ENCODE results near the gene NAV1. TPM values are rescaled to one million over a fixed set of nuclear protein-coding genes. Genes with fewer than 3 reads are reported as not detected.

The NAV1 gene
- total and polyA plus RNA-seq, 9 of the 15 experiments (the other 6 are each of a cell fraction or from before 2014, with no cell fraction given): 0.91 to 16.8 (median 3.2) TPM

DNA sequence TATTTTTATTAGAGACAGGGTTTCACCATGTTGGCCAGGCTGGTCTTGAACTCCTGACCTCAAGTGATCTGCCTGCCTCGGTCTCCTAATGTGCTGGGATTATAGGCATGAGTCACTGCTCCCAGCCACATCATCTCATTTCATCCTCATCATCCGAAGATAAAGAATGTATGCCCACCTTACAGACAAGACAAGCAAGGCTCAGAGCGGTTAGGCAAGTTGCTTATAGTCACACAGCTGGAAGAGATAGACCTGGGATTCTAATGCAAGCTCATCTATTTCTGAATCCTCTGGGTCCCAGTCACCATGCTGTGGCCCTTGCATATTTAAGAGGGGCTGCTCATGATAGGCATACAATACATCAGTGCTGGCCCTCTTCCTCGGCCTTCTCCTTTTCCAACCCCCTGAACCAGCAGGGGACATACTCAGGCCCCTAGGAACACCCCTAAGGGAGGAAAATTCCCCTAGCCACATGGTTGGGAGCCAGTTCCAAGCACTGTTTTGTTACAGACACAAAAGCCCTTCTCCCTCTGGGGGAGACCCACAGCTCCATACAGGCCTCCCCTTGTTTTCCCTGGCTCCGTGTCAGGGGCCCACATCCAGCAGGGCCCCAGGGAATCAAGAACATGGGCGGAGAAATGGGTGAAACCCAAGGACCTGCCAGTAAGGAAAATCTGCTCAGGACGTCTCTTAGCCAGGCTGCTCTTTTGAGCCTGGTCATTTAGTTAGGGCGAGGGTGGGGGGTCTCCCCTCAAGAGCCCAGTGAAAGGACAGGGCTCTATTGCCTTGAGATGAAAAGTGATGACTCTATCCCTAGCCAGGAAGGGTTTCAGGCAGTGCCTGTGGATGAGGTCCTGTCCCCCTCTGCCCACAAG, 38.9 kb upstream of the NAV1 start (continued):
- peak; percentile 73 for TF ChIP-seq RBM25 (IDR thresholded peaks at IDR 0.05; ENCODE audit: low read depth, low read length, severe bottlenecking)
- 0 out of 2 replicates have a peak, but pooled peaks have one; percentile 31 for TF ChIP-seq PRMT5 (CRISPR knock-in tag; IDR thresholded peaks at IDR 0.05)
- no peak for TF ChIP-seq ARID1B (IDR thresholded peaks at IDR 0.05)
- TF ChIP-seq, protein P1, sequence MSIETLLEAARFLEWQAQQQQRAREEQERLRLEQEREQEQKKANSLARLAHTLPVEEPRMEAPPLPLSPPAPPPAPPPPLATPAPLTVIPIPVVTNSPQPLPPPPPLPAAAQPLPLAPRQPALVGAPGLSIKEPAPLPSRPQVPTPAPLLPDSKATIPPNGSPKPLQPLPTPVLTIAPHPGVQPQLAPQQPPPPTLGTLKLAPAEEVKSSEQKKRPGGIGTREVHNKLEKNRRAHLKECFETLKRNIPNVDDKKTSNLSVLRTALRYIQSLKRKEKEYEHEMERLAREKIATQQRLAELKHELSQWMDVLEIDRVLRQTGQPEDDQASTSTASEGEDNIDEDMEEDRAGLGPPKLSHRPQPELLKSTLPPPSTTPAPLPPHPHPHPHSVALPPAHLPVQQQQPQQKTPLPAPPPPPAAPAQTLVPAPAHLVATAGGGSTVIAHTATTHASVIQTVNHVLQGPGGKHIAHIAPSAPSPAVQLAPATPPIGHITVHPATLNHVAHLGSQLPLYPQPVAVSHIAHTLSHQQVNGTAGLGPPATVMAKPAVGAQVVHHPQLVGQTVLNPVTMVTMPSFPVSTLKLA (conservative IDR thresholded peaks at IDR 0.05): no peak
- TF ChIP-seq, protein P2, sequence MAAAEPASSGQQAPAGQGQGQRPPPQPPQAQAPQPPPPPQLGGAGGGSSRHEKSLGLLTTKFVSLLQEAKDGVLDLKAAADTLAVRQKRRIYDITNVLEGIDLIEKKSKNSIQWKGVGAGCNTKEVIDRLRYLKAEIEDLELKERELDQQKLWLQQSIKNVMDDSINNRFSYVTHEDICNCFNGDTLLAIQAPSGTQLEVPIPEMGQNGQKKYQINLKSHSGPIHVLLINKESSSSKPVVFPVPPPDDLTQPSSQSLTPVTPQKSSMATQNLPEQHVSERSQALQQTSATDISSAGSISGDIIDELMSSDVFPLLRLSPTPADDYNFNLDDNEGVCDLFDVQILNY (CRISPR knock-in tag; IDR thresholded peaks at IDR 0.05): no peak
- TF ChIP-seq U2AF1 (optimal IDR thresholded peaks at IDR 0.05; ENCODE audit: low read depth, low read length): no peak

DNA sequence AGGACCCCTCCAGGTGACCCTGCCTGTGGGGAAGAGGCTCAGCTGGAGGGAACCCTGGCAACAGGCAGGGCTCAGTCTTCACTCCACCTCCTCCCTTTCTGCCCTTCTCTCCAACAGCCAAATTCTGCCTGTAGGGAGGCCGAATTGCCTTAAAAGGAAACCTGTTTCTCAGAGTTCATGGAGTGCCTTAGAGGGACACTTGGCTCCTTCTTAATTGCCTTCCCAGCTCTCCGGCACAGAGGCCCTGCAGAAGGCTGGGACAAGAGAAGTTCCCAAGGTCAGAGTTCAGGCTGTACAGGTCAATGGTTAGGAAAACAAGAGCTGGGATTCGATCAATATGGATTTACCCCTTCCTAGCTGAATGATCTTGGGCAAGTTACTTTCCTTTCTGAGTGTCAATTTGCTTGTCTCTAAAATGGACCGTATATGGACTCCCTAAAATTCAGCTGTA, 38.2 kb upstream of the NAV1 start:
- H3K9me1 ChIP-seq (ENCODE audit: control insufficient read depth, insufficient read depth, low read length): no peaks in the 10 kb centered on the region
- TF ChIP-seq, protein P3, sequence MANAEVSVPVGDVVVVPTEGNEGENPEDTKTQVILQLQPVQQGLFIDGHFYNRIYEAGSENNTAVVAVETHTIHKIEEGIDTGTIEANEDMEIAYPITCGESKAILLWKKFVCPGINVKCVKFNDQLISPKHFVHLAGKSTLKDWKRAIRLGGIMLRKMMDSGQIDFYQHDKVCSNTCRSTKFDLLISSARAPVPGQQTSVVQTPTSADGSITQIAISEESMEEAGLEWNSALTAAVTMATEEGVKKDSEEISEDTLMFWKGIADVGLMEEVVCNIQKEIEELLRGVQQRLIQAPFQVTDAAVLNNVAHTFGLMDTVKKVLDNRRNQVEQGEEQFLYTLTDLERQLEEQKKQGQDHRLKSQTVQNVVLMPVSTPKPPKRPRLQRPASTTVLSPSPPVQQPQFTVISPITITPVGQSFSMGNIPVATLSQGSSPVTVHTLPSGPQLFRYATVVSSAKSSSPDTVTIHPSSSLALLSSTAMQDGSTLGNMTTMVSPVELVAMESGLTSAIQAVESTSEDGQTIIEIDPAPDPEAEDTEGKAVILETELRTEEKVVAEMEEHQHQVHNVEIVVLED (CRISPR knock-in tag; IDR thresholded peaks at IDR 0.05): no peak
- TF ChIP-seq NR2C2 (CRISPR knock-in tag; IDR thresholded peaks at IDR 0.05) (no peak), NR2C2 (tag; IDR thresholded peaks at IDR 0.05) (0 out of 2 replicates have a peak, but pooled peaks have one; percentile 29), NR2C1 (IDR thresholded peaks at IDR 0.05) (no peak; the same call in 1 of the 2 replicates), NR2C1 (tag; IDR thresholded peaks at IDR 0.05) (0 out of 2 replicates have a peak, but pooled peaks have one; percentile 31)
- H3K27me3 ChIP-seq (ENCODE audit: control insufficient read depth in 2 of 2, insufficient read depth in 2 of 2, low read length in 2 of 2): peaks cover 0 to 20% of the 10 kb centered on the region in 2 experiments; a peak in 1 of 5 replicates
- intact Hi-C loops (cut with micrococcal nuclease) (no loop called here), in situ Hi-C loops (cut with MboI) (no loop called here)
- no peak overlapping the region for H3K27ac ChIP-seq (ENCODE audit: extremely low read depth, low read depth, low read length)
- H2AFZ ChIP-seq (ENCODE audit: low read depth, low read length): no peak overlapping the region
- no peaks in the 10 kb centered on the region for H3K36me3 ChIP-seq (ENCODE audit: control insufficient read depth, insufficient read depth, low read length)
- 38% methylated on average over 4 of the region's 4 CpGs for WGBS (ENCODE audit: insufficient coverage, low coverage, missing lambda C conversion rate)
- DNase-seq (ENCODE audit: extremely low read depth in 1 of 4, low spot score in 3 of 4) (no peak), ATAC-seq (no peak), FAIRE-seq (peak; percentile 26)
- ChIA-PET POLR2A (interaction anchor here (0.7 to 3.4 kb wide), 6 partner anchors 8 to 73 kb away, joined by 3 to 14 read pairs (median 4); no protein-coding TSS in a partner anchor), CTCF (ENCODE audit: low intra/inter-chr PET ratio) (no interaction called here)
- H3K9me3 ChIP-seq (replicated peaks; ENCODE audit: control insufficient read depth, insufficient read depth, low read depth, low read length): no peaks in the 10 kb centered on the region
- H3K4me3 ChIP-seq: no peak overlapping the region
- no peaks in the 10 kb centered on the region for H4K20me1 ChIP-seq (replicated peaks; ENCODE audit: control insufficient read depth, insufficient read depth, low read length)
- peaks cover 0 to 5% of the 10 kb centered on the region in 2 experiments; a peak in 3 of 5 replicates for H3K4me1 ChIP-seq (replicated peaks in 1 of 2; ENCODE audit: control insufficient read depth in 2 of 2, insufficient read depth in 2 of 2, low read length in 2 of 2)
- no peak overlapping the region for H3K4me2 ChIP-seq (ENCODE audit: insufficient read depth, low read length)
- no peaks in the 10 kb centered on the region for H3K79me2 ChIP-seq (ENCODE audit: control insufficient read depth, insufficient read depth, low read length)
- H3K9ac ChIP-seq (ENCODE audit: insufficient read depth in 1 of 2, low read depth in 2 of 2, low read length in 2 of 2): no peak overlapping the region
- no TSS peak for BruUV-seq (replicated peaks)

All from K562 (cell line).